ENCODE results near the gene ZXDA. TPM values are rescaled to one million over a fixed set of nuclear protein-coding genes. Genes with fewer than 3 reads are reported as not detected.

The ZXDA gene
- total RNA-seq, 1 donor from 2014 or later, result 9.2 TPM

Other genes with a start within 250 kb of the ZXDA start
- not detected for gene NLRP2B, start 230.2 kb downstream of the ZXDA start, total RNA-seq

Measured in tongue (tissue), 1 donor.